NCI-H524 treated with DMSO at 0.1 percent for 48 hours (cell line): ENCODE measurements around the gene RRAS.

Experiments
- DNase-seq: peaks from one replicate; lab custom pipeline; 2025; lab: John Stamatoyannopoulos, UW

RRAS gene

GRCh38 chr19:49594993-49595818 is 44.7 kb downstream of the RRAS start:
- DNase-seq: no peak

- no peak for DNase-seq
Observed at GRCh38 chr19:49594157-49594992, 45.6 kb downstream of the RRAS start.

DNA sequence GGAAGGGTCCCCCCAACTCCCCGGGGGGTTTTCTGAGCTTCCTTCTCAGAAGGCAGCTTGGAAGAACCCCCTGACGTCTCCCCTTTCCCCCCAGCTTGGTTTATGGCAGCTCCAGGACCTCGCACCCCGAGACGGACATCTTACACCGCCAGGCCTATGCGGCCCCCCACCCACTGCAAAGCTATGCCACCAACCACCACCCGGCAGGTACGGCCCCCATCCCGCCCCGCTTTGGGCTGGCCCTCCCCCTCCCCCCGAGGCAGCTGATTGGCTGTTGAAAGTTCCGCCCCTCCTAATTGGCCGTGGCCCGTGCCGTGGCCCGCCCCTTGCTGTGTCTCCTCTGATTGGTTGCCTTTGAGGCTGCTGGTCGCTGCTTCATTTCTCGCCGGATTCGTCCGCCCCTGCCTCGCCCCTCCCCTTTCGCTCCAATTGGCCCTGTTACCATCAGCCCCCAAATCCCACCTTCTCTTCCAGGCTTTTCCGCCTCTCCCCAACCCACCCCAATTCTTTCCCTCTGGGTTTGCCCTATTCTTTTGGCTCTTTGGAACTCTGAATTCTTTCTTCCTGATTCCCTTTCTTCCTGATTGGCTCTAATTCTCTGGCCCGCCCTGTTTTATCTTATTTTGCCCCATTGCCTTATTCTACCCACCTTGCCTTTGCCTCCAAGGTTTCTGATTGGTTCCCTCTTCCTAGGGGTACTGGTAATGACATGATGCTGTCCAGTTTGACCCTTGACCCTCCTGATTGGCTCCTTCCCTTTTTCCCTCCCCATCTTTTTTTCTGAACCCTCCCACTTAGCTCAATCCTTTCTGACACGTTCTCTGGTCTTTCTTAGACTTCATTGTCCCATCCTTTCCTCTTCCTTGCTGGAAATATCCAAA is 46.5 kb downstream of the RRAS start:
- no peak for DNase-seq

GRCh38 chr19:49592486-49593232 is 47.3 kb downstream of the RRAS start:
- DNase-seq: no peak

DNA sequence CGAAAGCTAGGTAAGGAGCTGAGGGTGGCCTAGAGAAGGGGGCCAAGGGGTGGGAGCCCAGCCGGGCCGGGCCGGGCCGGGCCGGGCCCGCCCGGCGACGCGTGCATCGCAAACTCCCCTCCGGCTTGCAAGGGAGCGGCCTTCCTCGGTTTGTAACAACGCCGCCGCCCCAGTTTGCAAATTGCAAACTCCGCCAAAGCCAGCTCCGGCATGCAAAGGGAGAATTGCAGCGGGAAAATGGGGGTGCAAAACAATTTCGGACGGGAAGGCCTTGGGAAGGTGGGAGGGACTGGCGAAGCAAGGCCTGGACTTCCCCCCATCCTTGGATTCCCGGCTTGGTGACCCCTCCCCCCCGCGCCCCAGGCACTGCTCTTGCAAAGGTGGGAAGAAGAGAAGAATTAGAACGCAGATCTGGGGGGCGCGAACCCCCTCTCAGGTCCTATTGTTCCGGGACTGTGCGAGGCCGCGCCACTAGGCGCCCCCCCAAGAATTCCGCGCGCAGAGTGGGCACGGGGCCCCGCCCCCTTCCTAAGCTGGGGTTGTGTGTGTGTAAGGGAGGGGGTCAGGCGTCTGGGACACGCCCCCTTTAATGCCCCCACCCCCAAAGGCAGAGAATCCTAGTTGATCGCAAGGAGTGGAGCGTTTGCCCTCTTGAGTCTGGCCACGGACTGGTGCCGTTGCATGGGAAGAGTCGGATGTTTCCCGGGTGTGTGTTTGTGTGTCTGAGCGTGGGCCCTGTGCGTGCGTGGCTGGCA is 48.0 kb downstream of the RRAS start:
- DNase-seq: no peak

DNA sequence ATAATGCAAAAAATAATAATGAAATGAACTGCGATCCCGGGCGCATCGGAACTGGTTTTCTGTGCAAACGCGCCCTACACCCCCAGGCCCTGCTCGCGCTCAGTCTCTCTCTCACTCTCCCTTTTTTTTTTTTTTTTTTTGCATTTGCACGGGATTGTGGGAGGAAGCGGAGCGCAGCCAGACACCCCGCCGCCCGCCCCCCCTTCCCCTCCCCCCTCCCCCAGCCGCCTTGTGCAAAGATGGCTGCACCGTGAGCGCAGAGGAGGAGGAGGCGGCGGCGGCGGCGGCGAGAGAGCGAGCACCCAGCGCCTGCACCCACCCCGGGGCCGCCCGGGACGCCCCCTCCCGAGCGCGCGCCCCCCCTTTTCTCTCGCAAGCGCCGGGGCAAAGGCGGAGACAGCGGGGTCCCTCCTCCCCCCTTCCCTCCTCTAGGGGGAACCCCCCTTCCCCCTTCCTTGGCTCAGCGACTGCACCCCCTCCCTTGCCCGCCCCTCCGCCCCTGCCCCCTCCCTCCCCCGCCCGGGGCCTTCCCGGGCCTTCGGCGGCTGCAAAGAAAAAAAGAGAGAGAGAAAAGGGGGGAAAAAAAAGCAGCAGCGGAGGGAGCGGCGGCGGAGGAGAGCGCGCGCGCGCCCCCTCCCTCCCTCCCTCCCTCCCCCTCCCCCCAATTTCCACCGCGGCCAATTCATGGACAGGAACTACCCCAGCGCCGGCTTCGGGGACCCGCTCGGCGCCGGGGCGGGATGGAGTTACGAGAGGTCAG is 48.8 kb downstream of the RRAS start, which contains the start of gene PRR12:
Gene PRR12, plus strand, starts transcription at position 212 of the 760 bp plus-strand sequence. Its CDS starts 473 bp downstream, at position 685.
- peak; percentile 29 for DNase-seq

- DNase-seq: peak; percentile 91
Observed at GRCh38 chr19:49590071-49590970, 49.6 kb downstream of the RRAS start.

GRCh38 chr19:49589502-49589905 is 50.4 kb downstream of the RRAS start:
- DNase-seq: no peak

GRCh38 chr19:49588365-49589122 is 51.4 kb downstream of the RRAS start:
- no peak for DNase-seq

- DNase-seq: no peak
Observed at GRCh38 chr19:49587227-49587626, 52.7 kb downstream of the RRAS start.
